ENCODE data around the gene TSR1.

DNA sequence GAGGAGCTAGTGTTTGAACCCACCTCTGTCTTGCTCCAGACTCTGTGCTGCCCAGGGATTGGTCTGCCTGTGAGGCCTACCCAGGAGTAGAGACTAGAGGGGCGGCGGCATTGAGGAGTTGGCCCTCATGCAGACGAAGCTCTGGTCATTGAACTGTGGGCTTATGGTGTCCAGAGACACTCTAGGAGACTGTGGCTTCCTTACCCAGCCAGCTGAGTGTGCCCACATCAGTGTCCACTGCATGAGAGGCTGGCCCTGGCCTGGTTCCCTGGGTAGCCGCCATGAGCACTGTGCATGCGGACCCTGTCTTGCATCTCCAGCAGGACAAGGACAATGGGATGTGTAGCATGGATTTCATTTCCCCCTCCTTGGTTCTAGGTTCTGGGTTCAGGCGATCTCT lies 15.0 kb upstream of the TSR1 start:
- TF ChIP-seq, protein P1, sequence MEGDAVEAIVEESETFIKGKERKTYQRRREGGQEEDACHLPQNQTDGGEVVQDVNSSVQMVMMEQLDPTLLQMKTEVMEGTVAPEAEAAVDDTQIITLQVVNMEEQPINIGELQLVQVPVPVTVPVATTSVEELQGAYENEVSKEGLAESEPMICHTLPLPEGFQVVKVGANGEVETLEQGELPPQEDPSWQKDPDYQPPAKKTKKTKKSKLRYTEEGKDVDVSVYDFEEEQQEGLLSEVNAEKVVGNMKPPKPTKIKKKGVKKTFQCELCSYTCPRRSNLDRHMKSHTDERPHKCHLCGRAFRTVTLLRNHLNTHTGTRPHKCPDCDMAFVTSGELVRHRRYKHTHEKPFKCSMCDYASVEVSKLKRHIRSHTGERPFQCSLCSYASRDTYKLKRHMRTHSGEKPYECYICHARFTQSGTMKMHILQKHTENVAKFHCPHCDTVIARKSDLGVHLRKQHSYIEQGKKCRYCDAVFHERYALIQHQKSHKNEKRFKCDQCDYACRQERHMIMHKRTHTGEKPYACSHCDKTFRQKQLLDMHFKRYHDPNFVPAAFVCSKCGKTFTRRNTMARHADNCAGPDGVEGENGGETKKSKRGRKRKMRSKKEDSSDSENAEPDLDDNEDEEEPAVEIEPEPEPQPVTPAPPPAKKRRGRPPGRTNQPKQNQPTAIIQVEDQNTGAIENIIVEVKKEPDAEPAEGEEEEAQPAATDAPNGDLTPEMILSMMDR (IDR thresholded peaks at IDR 0.05; ENCODE audit: poor library complexity) = no peak
- TF ChIP-seq EZH2 (IDR thresholded peaks at IDR 0.05; ENCODE audit: borderline replicate concordance) = no peak

Data from hepatocyte (in vitro differentiated cells).